ENCODE results near the gene CAMKK1. TPM values are rescaled to one million over a fixed set of nuclear protein-coding genes. Genes with fewer than 3 reads are reported as not detected.
A peak's percentile ranks its signal among the peaks of the same experiment; 100 is the strongest.

The CAMKK1 gene
- total RNA-seq, 6 donors from 2014 or later, result 4.9 to 23.0 (median 11.0) TPM

DNA sequence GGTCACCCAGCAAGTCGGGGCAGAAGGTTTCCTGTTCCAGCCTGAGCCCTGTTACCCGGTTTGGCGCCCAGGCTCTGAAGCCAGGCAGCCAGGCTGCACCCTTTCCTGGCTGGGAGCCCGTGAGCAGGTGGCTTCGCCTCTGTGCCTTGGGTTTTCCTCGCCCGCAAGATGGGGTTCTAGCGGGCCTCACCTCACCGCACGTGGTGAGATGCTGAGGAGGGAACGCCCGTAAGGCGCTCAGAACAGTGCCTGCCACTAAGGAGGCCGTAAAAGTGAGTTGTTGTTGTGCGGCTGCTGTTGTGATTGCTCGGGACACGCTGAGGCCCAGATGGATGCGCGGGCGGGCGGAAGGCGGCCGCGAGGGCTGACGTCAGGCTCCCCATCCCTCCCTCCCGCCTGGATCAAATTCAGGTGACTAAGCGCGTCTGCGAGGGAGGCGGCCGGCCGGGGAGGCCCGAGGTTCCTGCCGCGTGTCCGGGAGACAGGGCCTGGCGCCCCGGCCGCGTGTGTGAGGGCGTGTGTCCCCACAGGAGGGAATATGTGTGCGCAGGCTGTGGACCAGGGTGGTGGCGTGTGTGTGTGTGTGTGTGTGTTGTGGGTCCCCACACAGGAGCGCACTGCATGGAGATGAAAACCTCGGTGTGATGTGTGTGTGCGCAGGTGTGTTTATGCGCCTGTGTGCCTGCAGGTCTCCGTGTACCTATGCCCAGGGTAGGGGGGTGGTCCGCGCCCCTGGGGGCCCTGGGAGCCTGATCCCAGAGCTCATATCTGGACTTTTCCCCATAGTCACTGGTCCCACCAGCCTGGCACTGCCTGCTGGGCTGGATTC lies 4.3 kb downstream of the CAMKK1 start:
- H3K27me3 ChIP-seq, result peaks cover 0 to 3% (median 0%) of the 10 kb centered on the region in 4 donors
- TF ChIP-seq, protein P1, sequence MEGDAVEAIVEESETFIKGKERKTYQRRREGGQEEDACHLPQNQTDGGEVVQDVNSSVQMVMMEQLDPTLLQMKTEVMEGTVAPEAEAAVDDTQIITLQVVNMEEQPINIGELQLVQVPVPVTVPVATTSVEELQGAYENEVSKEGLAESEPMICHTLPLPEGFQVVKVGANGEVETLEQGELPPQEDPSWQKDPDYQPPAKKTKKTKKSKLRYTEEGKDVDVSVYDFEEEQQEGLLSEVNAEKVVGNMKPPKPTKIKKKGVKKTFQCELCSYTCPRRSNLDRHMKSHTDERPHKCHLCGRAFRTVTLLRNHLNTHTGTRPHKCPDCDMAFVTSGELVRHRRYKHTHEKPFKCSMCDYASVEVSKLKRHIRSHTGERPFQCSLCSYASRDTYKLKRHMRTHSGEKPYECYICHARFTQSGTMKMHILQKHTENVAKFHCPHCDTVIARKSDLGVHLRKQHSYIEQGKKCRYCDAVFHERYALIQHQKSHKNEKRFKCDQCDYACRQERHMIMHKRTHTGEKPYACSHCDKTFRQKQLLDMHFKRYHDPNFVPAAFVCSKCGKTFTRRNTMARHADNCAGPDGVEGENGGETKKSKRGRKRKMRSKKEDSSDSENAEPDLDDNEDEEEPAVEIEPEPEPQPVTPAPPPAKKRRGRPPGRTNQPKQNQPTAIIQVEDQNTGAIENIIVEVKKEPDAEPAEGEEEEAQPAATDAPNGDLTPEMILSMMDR (IDR thresholded peaks at IDR 0.05), result no peak
- no peak for TF ChIP-seq POLR2AphosphoS5 (IDR thresholded peaks at IDR 0.05)
- no peak for TF ChIP-seq EP300 (IDR thresholded peaks at IDR 0.05)
- no peak for TF ChIP-seq POLR2A (IDR thresholded peaks at IDR 0.05)
- H3K4me1 ChIP-seq, result peaks cover 54 to 68% (median 57%) of the 10 kb centered on the region in 4 donors
- H3K36me3 ChIP-seq, result peaks cover 0 to 15% (median 3%) of the 10 kb centered on the region in 4 donors
- ATAC-seq (ENCODE audit: low FRiP score in 2 of 2) (peak in 1 of 2 donors; percentile 56), DNase-seq (peak in 1 of 2 donors; percentile 90)
- WGBS, 2 donors, result 85 to 86% methylated on average over 41 to 44 of the region's 50 CpGs
- no peaks in the 10 kb centered on the region for H3K9me3 ChIP-seq
- H3K4me3 ChIP-seq, result no peak overlapping the region
- peak overlapping the region in 2 of 4 donors; percentile 87 to 88 for H3K27ac ChIP-seq

DNA sequence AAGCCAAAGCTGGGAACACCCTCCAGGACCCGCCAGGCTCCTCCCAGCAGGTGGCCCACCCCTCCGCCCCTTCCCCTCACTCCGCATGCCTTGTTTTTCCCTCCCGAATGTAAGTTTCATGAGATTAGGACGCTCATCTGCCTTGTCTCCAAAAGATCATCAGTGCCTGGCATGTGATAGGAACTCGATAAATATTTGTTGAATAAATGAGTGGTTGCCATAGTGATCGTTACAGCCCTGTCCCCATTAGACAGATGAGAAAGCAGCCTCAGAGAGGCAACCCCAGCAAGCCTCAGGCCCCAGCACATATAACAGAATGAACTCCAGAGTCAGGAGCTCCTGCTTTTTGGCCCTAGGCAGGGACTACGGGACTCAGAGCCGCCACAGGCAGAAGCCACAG lies 5.0 kb downstream of the CAMKK1 start:
- ATAC-seq (ENCODE audit: low FRiP score in 2 of 2), result peak in 1 of 2 donors; percentile 0
- Histone ChIP-seq H3K27ac (peak overlapping the region; percentile 57 to 88 (median 86)), H3K4me1 (peaks cover 49 to 65% (median 54%) of the 10 kb centered on the region in 4 donors), H3K9me3 (no peaks in the 10 kb centered on the region), H3K27me3 (peaks cover 0 to 3% (median 0%) of the 10 kb centered on the region in 4 donors), H3K4me3 (no peak overlapping the region), H3K36me3 (peaks cover 0 to 18% (median 3%) of the 10 kb centered on the region in 4 donors)
- no peak for TF ChIP-seq EP300 (IDR thresholded peaks at IDR 0.05)
- TF ChIP-seq, protein P1 (IDR thresholded peaks at IDR 0.05), result no peak
- no peak for TF ChIP-seq POLR2AphosphoS5 (IDR thresholded peaks at IDR 0.05)
- no peak for TF ChIP-seq POLR2A (IDR thresholded peaks at IDR 0.05)
- no peak for DNase-seq
- WGBS, 2 donors, result 72 to 83% methylated on average over 8 to 9 of the region's 9 CpGs

DNA sequence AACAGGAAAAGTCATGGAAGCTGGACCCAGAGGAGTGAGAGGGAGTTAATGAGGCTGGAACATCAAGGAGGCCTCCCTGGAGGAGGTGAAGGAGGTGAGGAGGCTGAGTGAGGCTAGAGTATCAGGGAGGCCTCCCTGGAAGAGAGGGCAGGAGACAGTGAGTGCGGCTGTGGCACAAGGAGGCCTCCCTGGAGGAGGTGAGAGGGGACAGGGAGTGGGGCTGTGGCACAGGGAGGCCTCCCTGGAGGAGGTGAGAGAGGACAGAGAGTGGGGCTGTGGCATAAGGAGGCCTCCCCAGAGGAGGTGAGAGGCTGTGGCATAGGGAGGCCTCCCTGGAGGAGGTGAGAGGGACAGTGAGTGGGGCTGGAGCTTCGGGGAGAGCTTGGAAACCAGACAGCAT lies 5.5 kb downstream of the CAMKK1 start:
- peaks cover 47 to 61% (median 52%) of the 10 kb centered on the region in 4 donors for H3K4me1 ChIP-seq
- DNase-seq (no peak), ATAC-seq (ENCODE audit: low FRiP score in 2 of 2) (no peak)
- no peak for TF ChIP-seq POLR2AphosphoS5 (IDR thresholded peaks at IDR 0.05)
- TF ChIP-seq, protein P1 (IDR thresholded peaks at IDR 0.05), result no peak
- no peak for TF ChIP-seq POLR2A (IDR thresholded peaks at IDR 0.05)
- TF ChIP-seq EP300 (IDR thresholded peaks at IDR 0.05), result no peak
- WGBS, 2 donors, result 85% methylated on average over 2 of the region's 2 CpGs
- peak overlapping the region; percentile 57 to 88 (median 86) for H3K27ac ChIP-seq
- H3K9me3 ChIP-seq, result no peaks in the 10 kb centered on the region
- peaks cover 0 to under 1% (median 0%) of the 10 kb centered on the region in 4 donors for H3K27me3 ChIP-seq
- peaks cover 0 to 21% (median 3%) of the 10 kb centered on the region in 4 donors for H3K36me3 ChIP-seq
- H3K4me3 ChIP-seq, result no peak overlapping the region

DNA sequence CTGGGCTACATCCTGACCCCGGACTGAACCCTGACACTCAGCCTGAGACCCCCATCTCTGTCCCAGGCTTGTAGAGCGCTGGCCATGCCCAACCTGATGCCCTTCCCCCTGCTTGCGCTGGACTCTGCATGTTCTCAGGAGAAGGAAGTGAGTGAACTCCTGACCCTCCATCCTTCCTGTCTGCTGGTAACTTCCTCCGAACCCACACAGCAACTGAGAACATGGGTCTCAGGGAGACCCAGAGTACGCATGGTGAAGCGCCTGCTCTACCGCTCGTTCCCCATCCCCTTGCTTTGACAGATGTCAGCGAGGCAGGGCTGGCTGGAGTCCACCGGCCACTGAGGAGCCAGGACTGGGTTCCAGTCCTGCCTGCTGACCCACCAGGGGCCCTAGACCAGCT lies 6.1 kb downstream of the CAMKK1 start:
- no peaks in the 10 kb centered on the region for H3K9me3 ChIP-seq
- peak; percentile 71 to 83 for TF ChIP-seq POLR2AphosphoS5 (IDR thresholded peaks at IDR 0.05)
- TF ChIP-seq POLR2A (IDR thresholded peaks at IDR 0.05), result peak in 1 of 4 donors; percentile 29
- TF ChIP-seq EP300 (IDR thresholded peaks at IDR 0.05), result no peak
- TF ChIP-seq, protein P1 (IDR thresholded peaks at IDR 0.05), result no peak
- ATAC-seq (ENCODE audit: low FRiP score in 2 of 2), result peak; percentile 41 to 61
- WGBS, 2 donors, result 31 to 35% methylated on average over 8 to 10 of the region's 10 CpGs
- H3K4me3 ChIP-seq, result no peak overlapping the region
- peaks cover 43 to 55% (median 46%) of the 10 kb centered on the region in 4 donors for H3K4me1 ChIP-seq
- DNase-seq, result peak in 1 of 2 donors; percentile 81
- H3K36me3 ChIP-seq, result peaks cover 0 to 21% (median 3%) of the 10 kb centered on the region in 4 donors
- H3K27me3 ChIP-seq, result no peaks in the 10 kb centered on the region
- H3K27ac ChIP-seq, result peak overlapping the region; percentile 57 to 88 (median 86)
